GM12875 (cell line): ENCODE measurements around the gene USP24.
"Not testable (repeated sequence)": the region's sequence is repeated elsewhere in the genome, so short reads cannot be mapped to it uniquely, and the experiment has no call there.

Experiments
- H3K4me3 ChIP-seq: one replicate; pipeline ENCODE4 v1.5.1; 2011; ENCODE audit warnings: low read depth, low read length, control low read depth
- CTCF ChIP-seq: IDR thresholded peaks from 2 replicates; pipeline ENCODE4 v1.5.1; 2011; ENCODE audit warnings: low read depth, mild to moderate bottlenecking, control low read depth, inconsistent platforms, low read length, moderate library complexity, borderline replicate concordance; ENCODE audit not compliant: insufficient read depth

USP24 gene

GRCh38 chr1:55117941-55118340 is 97.2 kb downstream of the USP24 start:
- no peak overlapping the region for H3K4me3 ChIP-seq
- TF ChIP-seq CTCF = no peak

- not testable (repeated sequence) for H3K4me3 ChIP-seq
Observed at GRCh38 chr1:55109005-55109404, 106.2 kb downstream of the USP24 start.

GRCh38 chr1:55107101-55107500 is 108.1 kb downstream of the USP24 start:
- TF ChIP-seq CTCF = no peak

GRCh38 chr1:55103891-55104290 is 111.3 kb downstream of the USP24 start:
- no peak for TF ChIP-seq CTCF
- no peak overlapping the region for H3K4me3 ChIP-seq

More at GRCh38 chr1:55107101-55107500, 108.1 kb downstream of the USP24 start:
- H3K4me3 ChIP-seq = no peak overlapping the region

- no peak overlapping the region for H3K4me3 ChIP-seq
- no peak for TF ChIP-seq CTCF
Observed at GRCh38 chr1:55095095-55095494, 120.1 kb downstream of the USP24 start.

- H3K4me3 ChIP-seq = no peak overlapping the region
- TF ChIP-seq CTCF = no peak
Observed at GRCh38 chr1:55092475-55092874, 122.7 kb downstream of the USP24 start.

- no peak for TF ChIP-seq CTCF
Observed at GRCh38 chr1:55089683-55090082, 125.5 kb downstream of the USP24 start.

GRCh38 chr1:55088413-55088812 is 126.8 kb downstream of the USP24 start:
- TF ChIP-seq CTCF = no peak
- H3K4me3 ChIP-seq = no peak overlapping the region

More at GRCh38 chr1:55089683-55090082, 125.5 kb downstream of the USP24 start:
- no peak overlapping the region for H3K4me3 ChIP-seq
